ENCODE data around the gene CYP4Z1. TPM values are rescaled to one million over a fixed set of nuclear protein-coding genes. Genes with fewer than 3 reads are reported as not detected.
"Not testable (repeated sequence)": the region's sequence is repeated elsewhere in the genome, so short reads cannot be mapped to it uniquely, and the experiment has no call there.

CYP4Z1 gene
- total RNA-seq, 1 experiment from 2014 or later: not detected

DNA sequence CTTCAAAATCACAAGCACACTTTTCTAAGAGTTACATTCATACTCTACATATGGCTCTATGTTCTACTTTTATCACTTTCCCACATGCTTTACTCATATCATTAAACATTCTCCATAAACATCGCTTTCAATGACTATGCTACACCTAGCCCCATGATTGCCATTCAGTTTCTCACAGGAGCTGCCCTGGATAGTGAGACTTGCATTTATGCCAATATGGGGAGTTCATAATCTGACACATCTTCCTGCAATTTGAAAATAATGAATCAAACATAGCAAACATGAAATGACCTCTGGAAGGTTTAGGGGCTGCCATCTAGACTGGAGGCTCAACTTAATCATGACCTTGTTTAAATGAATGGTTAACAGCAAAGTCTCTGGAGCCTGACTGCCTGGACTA is 61.2 kb downstream of the CYP4Z1 start:
- ChIA-PET CTCF (no interaction called here), POLR2A (ENCODE audit: unreplicated experiment) (no interaction called here)
- H3K4me2 ChIP-seq (ENCODE audit: low read length): no peak overlapping the region
- peak overlapping the region; percentile 40; the same call in 1 of the 2 replicates for H3K27ac ChIP-seq (ENCODE audit: low read length)
- BruUV-seq (replicated peaks): no TSS peak
- no peaks in the 10 kb centered on the region for H3K36me3 ChIP-seq (ENCODE audit: low read depth, low read length)
- no peak overlapping the region for H3K9ac ChIP-seq (ENCODE audit: low read length)
- H3K79me2 ChIP-seq (ENCODE audit: low read length): no peaks in the 10 kb centered on the region
- peak; percentile 73 for ATAC-seq
- no peaks in the 10 kb centered on the region for H3K9me3 ChIP-seq (ENCODE audit: low read length)
- TF ChIP-seq EZH2 (IDR thresholded peaks at IDR 0.05; ENCODE audit: low read length, unreplicated experiment) (no peak), EZH2phosphoT487 (IDR thresholded peaks at IDR 0.05; ENCODE audit: borderline replicate concordance, low read length) (no peak)
- H3K4me3 ChIP-seq (ENCODE audit: low read length): no peak overlapping the region
- H2AFZ ChIP-seq (ENCODE audit: low read length): no peak overlapping the region
- 0 out of 2 replicates have a peak, but pooled peaks cover 3% of the 10 kb centered on the region for H3K4me1 ChIP-seq (ENCODE audit: insufficient read depth, low read length)
- intact Hi-C loops (cut with micrococcal nuclease): no loop called here
- no peaks in the 10 kb centered on the region for H3K27me3 ChIP-seq (ENCODE audit: low read length)
- peak; percentile 53 for DNase-seq
- H4K20me1 ChIP-seq (ENCODE audit: low read length): no peaks in the 10 kb centered on the region
- no peaks in the 10 kb centered on the region for H3F3A ChIP-seq (ENCODE audit: low read length, unreplicated experiment)
- no peaks in the 10 kb centered on the region for H3K9me2 ChIP-seq (replicated peaks; ENCODE audit: low read length)

GRCh38 chr1:47128854-47129253 is 61.8 kb downstream of the CYP4Z1 start:
- POLR2A ChIA-PET (ENCODE audit: unreplicated experiment); H3K4me3 ChIP-seq (ENCODE audit: low read length); H3K4me2 ChIP-seq (ENCODE audit: low read length); H3K9me3 ChIP-seq (ENCODE audit: low read length); H3F3A ChIP-seq (ENCODE audit: low read length, unreplicated experiment); H3K36me3 ChIP-seq (ENCODE audit: low read depth, low read length); H3K9ac ChIP-seq (ENCODE audit: low read length); H3K79me2 ChIP-seq (ENCODE audit: low read length); BruUV-seq (replicated peaks); H3K4me1 ChIP-seq (ENCODE audit: insufficient read depth, low read length); CTCF ChIA-PET; H2AFZ ChIP-seq (ENCODE audit: low read length); intact Hi-C loops (cut with micrococcal nuclease); H3K27me3 ChIP-seq (ENCODE audit: low read length); H4K20me1 ChIP-seq (ENCODE audit: low read length); H3K9me2 ChIP-seq (replicated peaks; ENCODE audit: low read length): not testable (repeated sequence)
- DNase-seq: peak; percentile 61
- ATAC-seq: peak; percentile 80
- peak overlapping the region; percentile 40 for H3K27ac ChIP-seq (ENCODE audit: low read length)

- H4K20me1 ChIP-seq (ENCODE audit: low read length); H3K79me2 ChIP-seq (ENCODE audit: low read length); H3K36me3 ChIP-seq (ENCODE audit: low read depth, low read length); H3F3A ChIP-seq (ENCODE audit: low read length, unreplicated experiment); H2AFZ ChIP-seq (ENCODE audit: low read length); H3K9ac ChIP-seq (ENCODE audit: low read length); H3K27me3 ChIP-seq (ENCODE audit: low read length); POLR2A ChIA-PET (ENCODE audit: unreplicated experiment); H3K4me1 ChIP-seq (ENCODE audit: insufficient read depth, low read length); ATAC-seq; H3K9me3 ChIP-seq (ENCODE audit: low read length); CTCF ChIA-PET; H3K4me3 ChIP-seq (ENCODE audit: low read length); H3K27ac ChIP-seq (ENCODE audit: low read length); intact Hi-C loops (cut with micrococcal nuclease); H3K4me2 ChIP-seq (ENCODE audit: low read length); BruUV-seq (replicated peaks); H3K9me2 ChIP-seq (replicated peaks; ENCODE audit: low read length); DNase-seq: not testable (repeated sequence)
Measured at GRCh38 chr1:47129489-47130230, 62.6 kb downstream of the CYP4Z1 start.

- CTCF ChIA-PET; H3K4me1 ChIP-seq (ENCODE audit: insufficient read depth, low read length); intact Hi-C loops (cut with micrococcal nuclease); H4K20me1 ChIP-seq (ENCODE audit: low read length); H3K4me2 ChIP-seq (ENCODE audit: low read length); BruUV-seq (replicated peaks); H3K9me2 ChIP-seq (replicated peaks; ENCODE audit: low read length); ATAC-seq; H3K27me3 ChIP-seq (ENCODE audit: low read length); H3K4me3 ChIP-seq (ENCODE audit: low read length); H2AFZ ChIP-seq (ENCODE audit: low read length); H3K36me3 ChIP-seq (ENCODE audit: low read depth, low read length); H3K79me2 ChIP-seq (ENCODE audit: low read length); H3K9ac ChIP-seq (ENCODE audit: low read length); H3F3A ChIP-seq (ENCODE audit: low read length, unreplicated experiment); H3K9me3 ChIP-seq (ENCODE audit: low read length); DNase-seq; H3K27ac ChIP-seq (ENCODE audit: low read length); POLR2A ChIA-PET (ENCODE audit: unreplicated experiment): not testable (repeated sequence)
Measured at GRCh38 chr1:47132665-47133064, 65.6 kb downstream of the CYP4Z1 start.
